ENCODE data around the gene JMJD1C.

The JMJD1C gene

GRCh38 chr10:63224241-63224640 is 241.5 kb downstream of the JMJD1C start:
- no peak for ATAC-seq (ENCODE audit: low read depth)
- Histone ChIP-seq H3K9me3 (ENCODE audit: severe bottlenecking) (no peaks in the 10 kb centered on the region), H3K36me3 (ENCODE audit: low read depth) (peaks cover under 1% of the 10 kb centered on the region; the same call in 1 of the 2 replicates), H3K4me3 (ENCODE audit: severe bottlenecking) (no peak overlapping the region), H3K27ac (ENCODE audit: poor library complexity, severe bottlenecking) (no peak overlapping the region), H3K4me1 (ENCODE audit: insufficient read depth, poor library complexity, severe bottlenecking) (peaks cover 17% of the 10 kb centered on the region), H3K27me3 (ENCODE audit: insufficient read depth, poor library complexity, severe bottlenecking) (no peaks in the 10 kb centered on the region)
- DNase-seq (ENCODE audit: low spot score), result no peak
- no peak for TF ChIP-seq CTCF (IDR thresholded peaks at IDR 0.05; ENCODE audit: poor library complexity, severe bottlenecking)

GRCh38 chr10:63221950-63222349 is 243.8 kb downstream of the JMJD1C start:
- no peaks in the 10 kb centered on the region for H3K9me3 ChIP-seq (ENCODE audit: severe bottlenecking)
- peaks cover 9% of the 10 kb centered on the region for H3K36me3 ChIP-seq (ENCODE audit: low read depth)
- H3K4me3 ChIP-seq (ENCODE audit: severe bottlenecking), result no peak overlapping the region
- peaks cover 13% of the 10 kb centered on the region for H3K4me1 ChIP-seq (ENCODE audit: insufficient read depth, poor library complexity, severe bottlenecking)
- no peak for TF ChIP-seq CTCF (IDR thresholded peaks at IDR 0.05; ENCODE audit: poor library complexity, severe bottlenecking)
- DNase-seq (ENCODE audit: low spot score) (no peak), ATAC-seq (ENCODE audit: low read depth) (no peak)
- no peaks in the 10 kb centered on the region for H3K27me3 ChIP-seq (ENCODE audit: insufficient read depth, poor library complexity, severe bottlenecking)
- H3K27ac ChIP-seq (ENCODE audit: poor library complexity, severe bottlenecking), result no peak overlapping the region

GRCh38 chr10:63219749-63220148 is 246.0 kb downstream of the JMJD1C start:
- no peak for DNase-seq (ENCODE audit: low spot score)
- Histone ChIP-seq H3K9me3 (ENCODE audit: severe bottlenecking) (no peaks in the 10 kb centered on the region), H3K27ac (ENCODE audit: poor library complexity, severe bottlenecking) (no peak overlapping the region), H3K4me1 (ENCODE audit: insufficient read depth, poor library complexity, severe bottlenecking) (peaks cover 17% of the 10 kb centered on the region), H3K36me3 (ENCODE audit: low read depth) (peaks cover 31% of the 10 kb centered on the region), H3K4me3 (ENCODE audit: severe bottlenecking) (no peak overlapping the region), H3K27me3 (ENCODE audit: insufficient read depth, poor library complexity, severe bottlenecking) (no peaks in the 10 kb centered on the region)
- no peak for ATAC-seq (ENCODE audit: low read depth)
- no peak for TF ChIP-seq CTCF (IDR thresholded peaks at IDR 0.05; ENCODE audit: poor library complexity, severe bottlenecking)

GRCh38 chr10:63217120-63217605 is 248.6 kb downstream of the JMJD1C start:
- Histone ChIP-seq H3K4me3 (ENCODE audit: severe bottlenecking) (no peak overlapping the region), H3K4me1 (ENCODE audit: insufficient read depth, poor library complexity, severe bottlenecking) (peaks cover 17% of the 10 kb centered on the region), H3K36me3 (ENCODE audit: low read depth) (peaks cover 53% of the 10 kb centered on the region), H3K27ac (ENCODE audit: poor library complexity, severe bottlenecking) (no peak overlapping the region), H3K9me3 (ENCODE audit: severe bottlenecking) (no peaks in the 10 kb centered on the region), H3K27me3 (ENCODE audit: insufficient read depth, poor library complexity, severe bottlenecking) (no peaks in the 10 kb centered on the region)
- peak; percentile 90 for ATAC-seq (ENCODE audit: low read depth)
- DNase-seq (ENCODE audit: low spot score), result no peak
- peak; percentile 89 for TF ChIP-seq CTCF (IDR thresholded peaks at IDR 0.05; ENCODE audit: poor library complexity, severe bottlenecking)

GRCh38 chr10:63214571-63214970 is 251.2 kb downstream of the JMJD1C start:
- Histone ChIP-seq H3K9me3 (ENCODE audit: severe bottlenecking) (no peaks in the 10 kb centered on the region), H3K27ac (ENCODE audit: poor library complexity, severe bottlenecking) (no peak overlapping the region), H3K36me3 (ENCODE audit: low read depth) (peaks cover 68% of the 10 kb centered on the region), H3K4me1 (ENCODE audit: insufficient read depth, poor library complexity, severe bottlenecking) (peaks cover 17% of the 10 kb centered on the region), H3K27me3 (ENCODE audit: insufficient read depth, poor library complexity, severe bottlenecking) (no peaks in the 10 kb centered on the region), H3K4me3 (ENCODE audit: severe bottlenecking) (no peak overlapping the region)
- no peak for TF ChIP-seq CTCF (IDR thresholded peaks at IDR 0.05; ENCODE audit: poor library complexity, severe bottlenecking)
- ATAC-seq (ENCODE audit: low read depth), result no peak
- no peak for DNase-seq (ENCODE audit: low spot score)

All from RWPE2 (cell line).